Dermis microvascular lymphatic vessel endothelial cell (primary cell): Measurements from ENCODE around the gene SETBP1. TPM values are rescaled to one million over a fixed set of nuclear protein-coding genes. Genes with fewer than 3 reads are reported as not detected.

Experiments
- DNase-seq, 2 donors: peaks; one replicate each; pipeline versions ENCODE4 v3.0.0 to v3.0.0-alpha.2; 2010; ENCODE audit warnings: low read depth in 2 of 2
- total RNA-seq: library from RNA; depleted of rRNA; stranded (reverse); fragments of >200 nt; gene quantifications from 2 replicates; pipeline ENCODE4 v1.2.1, GENCODE V29; 2014

Gene SETBP1
- total RNA-seq, 1 donor from 2014 or later = 2.3 TPM

DNA sequence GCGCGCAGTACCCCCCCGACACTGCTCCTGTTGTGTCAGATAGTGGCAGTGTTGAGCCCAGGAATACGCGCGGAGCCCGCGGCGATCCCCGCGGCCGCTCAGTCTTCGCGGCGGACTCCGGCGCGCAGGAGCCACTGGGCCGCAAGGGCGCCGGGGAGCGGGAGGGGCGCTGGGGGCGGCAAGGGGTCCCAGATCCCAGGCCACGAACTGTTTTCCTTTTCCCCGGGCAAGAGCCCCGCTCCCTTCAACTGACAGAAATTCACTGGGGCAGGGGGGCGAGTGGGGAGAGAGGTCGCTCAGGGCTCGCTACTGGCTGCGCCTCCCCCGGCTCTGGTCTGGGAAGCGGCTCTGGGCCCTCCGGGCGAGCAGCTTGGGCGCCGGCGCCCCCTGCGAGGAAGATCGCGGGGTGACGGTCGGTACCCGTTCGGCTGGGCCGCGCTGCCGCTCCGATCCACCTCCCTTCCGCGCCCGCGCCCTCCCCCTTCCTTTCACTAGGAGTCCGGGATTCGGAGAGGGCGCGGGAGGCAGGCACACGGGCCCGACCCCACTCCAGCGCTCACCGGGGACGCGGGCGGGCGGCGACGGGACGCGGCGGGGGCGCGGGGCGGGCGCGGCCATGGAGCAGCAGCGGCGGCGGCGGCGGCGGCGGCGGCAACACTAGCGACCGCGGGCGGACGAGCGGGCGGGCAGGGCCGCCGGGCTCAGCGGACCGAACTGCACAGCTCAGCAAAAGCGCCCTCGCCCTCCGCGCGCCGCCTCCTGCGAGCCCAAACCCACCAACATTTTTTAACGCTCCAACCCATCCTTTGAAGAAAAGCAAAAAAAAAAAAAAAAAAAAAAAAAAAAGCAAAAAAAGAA, 1.4 kb upstream of the SETBP1 start:
- DNase-seq = peak; percentile 72 to 85

DNA sequence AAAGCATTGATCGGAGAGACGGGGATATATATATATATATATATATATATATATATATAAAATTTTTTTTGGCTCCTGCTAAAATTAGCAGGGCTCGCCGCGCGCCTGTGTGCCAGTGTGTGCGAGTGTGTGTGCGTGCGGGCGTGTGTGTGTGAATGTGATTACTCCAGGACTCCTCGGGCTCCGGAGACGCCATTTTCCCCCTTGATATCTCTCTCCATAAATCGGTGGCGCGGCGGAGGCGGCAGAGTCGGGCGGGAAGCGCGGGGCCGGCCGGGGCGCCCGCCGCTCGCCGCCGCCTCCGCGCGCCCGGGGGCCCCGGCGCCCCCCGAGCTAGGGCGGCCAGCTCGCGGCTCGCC, 795 bp upstream of the SETBP1 start:
- DNase-seq = peak; percentile 7 to 30

GRCh38 chr18:44681076-44681970, 635 bp downstream of the SETBP1 start:
- peak in 1 of 2 donors; percentile 4 for DNase-seq

DNA sequence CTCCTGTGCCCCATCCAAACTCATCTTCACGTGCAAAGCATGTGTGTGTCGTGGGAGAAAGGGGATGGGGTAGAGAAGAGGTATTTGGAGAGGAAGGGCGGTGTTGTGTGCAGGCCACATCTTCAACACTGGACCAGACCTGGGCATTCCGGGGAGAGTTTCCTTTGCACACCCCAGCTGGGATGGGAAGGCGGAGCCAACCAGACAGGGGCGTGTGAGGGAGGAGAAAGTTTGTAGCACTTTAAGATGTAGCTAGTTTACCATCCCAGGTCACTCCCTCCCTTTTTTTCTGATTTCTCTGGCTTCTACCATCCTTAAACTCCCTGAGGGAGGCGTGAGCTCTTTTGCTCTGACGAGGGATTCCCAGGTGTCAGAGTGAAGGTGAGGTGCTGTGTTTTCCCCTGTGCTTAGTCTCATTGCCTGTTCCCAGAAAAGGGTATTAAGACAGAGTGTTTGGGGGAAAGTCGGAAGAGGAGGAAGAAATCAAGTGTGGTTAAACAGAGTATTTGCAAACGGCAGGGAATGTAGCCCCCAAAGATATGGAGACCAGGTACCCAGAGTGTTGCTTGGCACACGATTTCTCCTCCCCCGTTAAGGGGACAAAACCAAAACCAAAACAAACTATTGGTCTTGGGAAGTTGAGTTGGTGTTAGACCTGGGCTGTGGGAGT, 1.6 kb downstream of the SETBP1 start:
- DNase-seq = no peak

GRCh38 chr18:44682871-44683221, 2.2 kb downstream of the SETBP1 start:
- no peak for DNase-seq

DNA sequence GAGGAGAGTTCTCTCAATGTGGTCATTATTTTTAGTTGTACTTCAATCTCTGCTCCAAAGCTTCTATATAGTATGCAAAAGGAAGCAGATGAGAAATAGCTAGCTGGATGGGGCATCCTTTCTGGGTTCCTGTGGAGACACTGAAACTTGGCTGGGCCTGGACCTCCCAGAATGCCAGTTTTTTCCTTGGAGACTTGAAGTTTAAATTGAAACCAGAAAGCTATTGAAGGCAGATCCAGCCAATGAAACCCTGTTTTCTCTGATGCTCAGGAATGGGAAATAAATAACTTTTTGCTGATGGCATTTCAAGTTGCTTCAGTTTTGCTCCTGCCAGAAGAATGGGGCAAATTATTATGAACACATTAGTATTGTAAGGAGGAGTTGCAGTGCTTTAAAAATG, 2.9 kb downstream of the SETBP1 start:
- DNase-seq = no peak

GRCh38 chr18:44685296-44685695, 4.6 kb downstream of the SETBP1 start:
- no peak for DNase-seq

GRCh38 chr18:44686156-44686555, 5.5 kb downstream of the SETBP1 start:
- DNase-seq = no peak

DNA sequence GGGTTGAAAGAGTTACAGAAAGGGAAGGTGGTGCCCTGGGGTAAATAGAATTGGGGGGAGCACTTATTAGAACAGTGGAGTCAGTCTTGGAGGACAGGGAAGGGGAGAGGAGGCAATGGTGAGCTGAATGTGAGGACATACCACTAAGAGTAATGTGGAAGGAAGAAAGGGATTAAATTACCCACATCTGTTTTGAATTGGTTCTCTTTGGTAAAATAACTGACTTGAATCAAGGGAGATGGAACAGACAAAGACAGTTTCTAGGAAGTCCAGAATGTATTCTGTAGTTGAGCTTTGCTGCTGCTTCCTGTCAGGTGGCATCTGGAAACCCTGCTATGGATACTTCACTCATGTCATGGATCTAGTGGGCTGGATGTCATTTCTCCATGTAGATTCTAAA, 6.7 kb downstream of the SETBP1 start:
- no peak for DNase-seq

- DNase-seq = no peak
These were observed 9.0 kb downstream of the SETBP1 start for GRCh38 chr18:44689736-44690135.

GRCh38 chr18:44691148-44691925, 10.6 kb downstream of the SETBP1 start:
- no peak for DNase-seq

- DNase-seq = no peak
These were observed 12.5 kb downstream of the SETBP1 start for GRCh38 chr18:44693030-44693784.

DNA sequence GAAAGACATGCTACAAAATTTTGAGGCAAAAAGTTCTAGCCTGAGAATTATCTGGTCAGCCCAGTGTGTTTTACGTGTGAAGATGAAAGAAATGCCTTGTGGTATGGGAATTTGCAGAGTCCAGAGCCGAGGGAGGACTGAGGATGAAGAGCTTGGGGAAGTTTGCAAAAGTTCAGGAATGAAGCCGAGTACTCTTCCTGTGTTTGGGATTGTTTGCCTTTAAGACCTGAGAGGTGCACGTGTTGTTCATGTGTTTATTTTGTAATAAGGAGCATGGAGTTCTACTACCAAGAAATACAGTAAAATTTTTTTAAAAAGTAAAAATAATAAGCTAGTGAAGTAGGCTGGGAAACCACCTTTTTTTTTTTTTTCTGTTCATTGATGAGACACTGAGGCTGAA, 14.8 kb downstream of the SETBP1 start:
- DNase-seq = no peak

- no peak for DNase-seq
These were observed 16.2 kb downstream of the SETBP1 start for GRCh38 chr18:44696892-44697291.

DNA sequence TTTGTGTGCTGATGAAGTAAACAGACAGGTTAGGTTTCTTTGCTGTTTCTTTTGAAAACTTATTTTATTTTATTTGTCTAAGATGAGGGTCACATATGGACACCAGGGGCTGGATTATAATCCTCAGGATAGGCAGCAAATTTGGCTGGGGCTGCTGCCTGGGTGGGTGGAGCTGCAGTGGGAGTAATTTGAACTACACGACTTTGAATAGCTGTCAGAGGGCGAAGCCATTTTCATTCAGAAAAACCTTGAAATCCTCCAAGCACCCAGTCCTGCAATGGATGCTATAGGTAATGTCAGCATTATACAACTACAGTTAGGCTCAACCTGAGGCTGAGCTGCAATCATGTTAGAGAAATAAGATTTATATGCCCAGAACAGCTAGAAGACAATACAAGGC, 16.6 kb downstream of the SETBP1 start:
- DNase-seq = no peak

GRCh38 chr18:44698518-44698917, 17.8 kb downstream of the SETBP1 start:
- no peak for DNase-seq

DNA sequence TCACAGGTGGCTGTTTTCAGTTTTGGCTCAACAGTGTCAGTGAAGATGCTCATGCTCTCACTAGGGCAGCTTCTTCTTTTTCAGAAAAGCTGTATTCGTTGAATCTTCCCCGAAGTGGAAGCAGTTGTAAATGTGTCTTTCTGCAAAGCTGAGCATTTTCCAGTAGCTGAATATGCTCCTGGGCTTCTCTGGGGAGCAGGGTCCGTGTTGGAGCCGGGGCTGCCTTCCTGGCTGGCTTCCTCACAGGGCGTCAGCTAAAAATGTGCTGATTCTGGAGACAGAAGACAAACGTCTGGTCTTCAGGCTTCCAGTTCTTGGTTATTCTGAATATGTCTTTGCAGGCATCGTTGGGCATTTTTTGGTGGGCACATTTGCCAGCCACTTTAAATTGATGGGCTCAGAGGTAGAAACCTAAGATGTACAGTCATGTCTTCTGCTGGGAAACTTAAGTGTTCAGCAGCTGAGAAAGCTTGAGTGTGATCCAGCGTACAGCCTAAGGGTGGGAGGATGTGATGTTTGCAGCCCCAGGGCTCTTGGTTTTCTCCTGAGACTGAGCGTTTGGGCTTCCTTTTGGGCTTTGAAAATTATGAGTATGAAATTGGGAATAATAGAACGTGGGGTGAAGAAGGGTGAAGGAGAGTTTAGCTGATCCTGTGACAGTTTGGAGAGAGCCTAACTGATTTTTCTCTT, 19.0 kb downstream of the SETBP1 start:
- no peak for DNase-seq

GRCh38 chr18:44700652-44701051, 20.0 kb downstream of the SETBP1 start:
- DNase-seq = no peak

DNA sequence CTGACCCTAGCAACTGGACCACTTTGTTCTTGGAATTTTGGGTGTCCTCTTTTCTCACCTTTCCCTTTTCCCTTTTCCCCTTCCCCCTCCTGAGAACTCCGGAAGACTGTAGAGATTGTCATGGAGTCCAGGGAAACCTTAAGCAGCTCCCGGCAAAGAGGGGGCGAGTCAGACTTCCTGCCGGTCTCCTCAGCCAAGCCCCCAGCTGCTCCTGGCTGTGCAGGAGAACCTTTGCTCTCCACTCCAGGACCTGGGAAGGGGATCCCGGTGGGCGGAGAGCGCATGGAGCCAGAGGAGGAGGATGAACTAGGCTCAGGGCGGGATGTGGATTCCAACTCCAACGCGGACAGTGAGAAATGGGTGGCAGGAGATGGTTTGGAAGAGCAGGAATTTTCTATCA, 20.5 kb downstream of the SETBP1 start:
- DNase-seq = no peak

DNA sequence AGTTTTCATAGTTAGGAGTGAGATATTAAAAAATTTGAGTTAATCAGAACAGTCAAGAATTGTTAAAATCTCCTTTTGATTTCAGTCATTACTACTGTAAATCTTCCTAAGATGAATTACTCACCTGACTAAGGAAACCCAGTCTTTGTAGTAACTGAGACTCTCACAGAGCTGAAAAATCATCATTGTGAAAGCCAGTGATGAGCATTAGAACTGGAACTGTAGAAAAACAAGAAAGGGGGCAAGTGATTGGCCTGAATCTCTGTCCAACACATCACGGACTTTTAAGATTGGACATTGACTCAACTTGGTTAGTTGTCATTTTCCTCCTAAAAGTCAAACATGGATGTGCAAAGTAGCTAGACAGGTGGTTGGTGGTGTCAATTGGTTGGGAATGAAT, 21.9 kb downstream of the SETBP1 start:
- no peak for DNase-seq
